Stomach (tissue), 4 donors: Measurements from ENCODE around the gene LRRC49.

Experiments used
- CTCF ChIP-seq, 7 experiments: fragments of 450-650 bp in 4 of 7; fragments of 200-600 bp in 3 of 7; sonication (generic) in 3 of 7; IDR thresholded peaks; one replicate each; pipeline ENCODE4 v1.5.1; 2016 to 2019; ENCODE audit warnings: antibody characterized with exemption in 7 of 7, control low read depth in 2 of 7, mild to moderate bottlenecking in 1 of 7
- POLR2A ChIP-seq, 4 donors: fragments of 450-650 bp; IDR thresholded peaks; one replicate each; pipeline ENCODE4 v1.6.1; 2016; ENCODE audit warnings: antibody characterized with exemption in 4 of 4, control low read depth in 2 of 4, mild to moderate bottlenecking in 1 of 4, moderate library complexity in 1 of 4

- TF ChIP-seq CTCF (IDR thresholded peaks at IDR 0.05) (no peak), POLR2A (IDR thresholded peaks at IDR 0.05) (no peak)
Measured at GRCh38 chr15:70863450-70864218, 29.0 kb upstream of the LRRC49 start.
